HCT116 (cell line): Measurements from ENCODE around the gene CDKL1. TPM values are rescaled to one million over a fixed set of nuclear protein-coding genes. Genes with fewer than 3 reads are reported as not detected.

ENCODE experiments used
- ATAC-seq: fragments of 200-7000 bp; cut with Tn5 transposase; 2 replicates; pipeline ENCODE4 v1.9.1; 2020; ENCODE audit warnings: mild to moderate bottlenecking, moderate library complexity
- BruUV-seq: library from RNA; stranded (reverse); fragments of 400-500 nt; replicated peaks from 2 replicates; lab custom pipeline; 2021; lab: Mats Ljungman, UMichigan
- CTCF ChIA-PET: fragments of 300-600 bp; sonication (Branson Sonifier 250); formaldehyde crosslinking; loops from one replicate; lab custom pipeline; 2021; ENCODE audit warnings: antibody characterized with exemption; lab: Charles Lee
- POLR2A ChIA-PET: fragments of 300-600, 350-600 bp; sonication (Branson Sonifier 250); formaldehyde crosslinking; loops from one replicate; lab custom pipeline; 2021; ENCODE audit warnings: antibody characterized with exemption; lab: Charles Lee
- RAD21 ChIA-PET, 2 experiments: fragments of 300-600 bp; sonication (Branson Sonifier 250); formaldehyde crosslinking; loops; one replicate each; lab custom pipeline; 2023; ENCODE audit warnings: low total read pairs in 2 of 2; ENCODE audit not compliant: uncharacterized antibody in 2 of 2, unreplicated experiment in 2 of 2, low non-redundant PET in 1 of 2; lab: Charles Lee
- DNase-seq: peaks from one replicate; pipeline ENCODE4 v3.0.0-alpha.2; 2010; ENCODE audit warnings: low read depth, low spot score
- H2AFZ ChIP-seq: fragments of 200-600 bp; shearing (Covaris generic), sonication (generic); 2 replicates; pipeline ENCODE4 v1.6.1; 2017; ENCODE audit warnings: low read depth, mixed run types, mixed read lengths, antibody characterized with exemption, low read length; ENCODE audit not compliant: poor library complexity, severe bottlenecking
- H3K27ac ChIP-seq: 2 replicates; pipeline ENCODE4 v1.5.1; 2012; ENCODE audit warnings: low read depth, low read length
- H3K27me3 ChIP-seq: fragments of 200-600 bp; sonication (generic); 2 replicates; pipeline ENCODE4 v1.6.1; 2016; ENCODE audit warnings: mixed run types, low read length, mixed read lengths; ENCODE audit not compliant: insufficient read depth
- H3K36me3 ChIP-seq, 2 experiments: fragments of 200-500 bp in 1 of 2; fragments of 200-600 bp in 1 of 2; sonication (Bioruptor generic) in 1 of 2; sonication (generic) in 1 of 2; 2 replicates each; pipeline versions ENCODE4 v1.5.1 to v1.6.1; 2014 to 2016; ENCODE audit warnings: low read length in 2 of 2, inconsistent platforms in 1 of 2, mixed read lengths in 1 of 2, mixed run types in 1 of 2; ENCODE audit not compliant: insufficient read depth in 2 of 2, control insufficient read depth in 1 of 2
- H3K4me1 ChIP-seq, 2 experiments: fragments of 200-600 bp in 1 of 2; sonication (generic) in 1 of 2; 2 replicates each; pipeline versions ENCODE4 v1.5.1 to v1.6.1; 2012 to 2017; ENCODE audit warnings: low read length in 2 of 2, inconsistent platforms in 1 of 2, mild to moderate bottlenecking in 1 of 2, mixed read lengths in 1 of 2, mixed run types in 1 of 2, moderate library complexity in 1 of 2; ENCODE audit not compliant: insufficient read depth in 2 of 2, control insufficient read depth in 1 of 2
- H3K4me2 ChIP-seq: fragments of 200-600 bp; sonication (generic); 2 replicates; pipeline ENCODE4 v1.6.1; 2017; ENCODE audit warnings: mixed run types, low read length, mixed read lengths
- H3K4me3 ChIP-seq, 2 experiments: fragments of 200-600 bp in 1 of 2; sonication (generic) in 1 of 2; replicated peaks in 1 of 2; 2 replicates each; pipeline ENCODE4 v1.5.1; 2011 to 2016; ENCODE audit warnings: low read length in 2 of 2, control low read depth in 1 of 2, low read depth in 1 of 2, mild to moderate bottlenecking in 1 of 2, mixed read lengths in 1 of 2, mixed run types in 1 of 2
- H3K79me2 ChIP-seq: fragments of 200-600 bp; sonication (generic); 2 replicates; pipeline ENCODE4 v1.6.1; 2017; ENCODE audit warnings: mild to moderate bottlenecking, mixed run types, low read length, moderate library complexity, mixed read lengths; ENCODE audit not compliant: insufficient read depth
- H3K9ac ChIP-seq: fragments of 200-600 bp; sonication (generic); 2 replicates; pipeline ENCODE4 v1.6.1; 2016; ENCODE audit warnings: low read length, mixed read lengths
- H3K9me2 ChIP-seq: fragments of 200-600 bp; sonication (generic), shearing (Covaris generic); 2 replicates; pipeline ENCODE4 v1.6.1; 2017; ENCODE audit warnings: mixed run types, mild to moderate bottlenecking, moderate library complexity; ENCODE audit not compliant: insufficient read depth
- H3K9me3 ChIP-seq, 2 experiments: fragments of 200-500 bp in 1 of 2; fragments of 200-600 bp in 1 of 2; sonication (Bioruptor generic) in 1 of 2; sonication (generic) in 1 of 2; 2 replicates each; pipeline ENCODE4 v1.6.1; 2014 to 2017; ENCODE audit warnings: low read length in 2 of 2, mixed read lengths in 2 of 2, inconsistent platforms in 1 of 2, low read depth in 1 of 2, mild to moderate bottlenecking in 1 of 2, mixed run types in 1 of 2, moderate library complexity in 1 of 2; ENCODE audit not compliant: control insufficient read depth in 1 of 2, insufficient read depth in 1 of 2
- H4K20me1 ChIP-seq: fragments of 200-600 bp; sonication (generic), shearing (Covaris generic); 2 replicates; pipeline ENCODE4 v1.6.1; 2017; ENCODE audit warnings: mixed run types, mild to moderate bottlenecking, moderate library complexity; ENCODE audit not compliant: insufficient read depth
- ATF3 ChIP-seq: IDR thresholded peaks from 2 replicates; pipeline ENCODE4 v1.6.1; 2012
- EGR1 ChIP-seq: IDR thresholded peaks from 2 replicates; pipeline ENCODE4 v1.6.1; 2012; ENCODE audit warnings: low read depth
- POLR2A ChIP-seq: IDR thresholded peaks from 2 replicates; pipeline ENCODE4 v1.7.0; 2011; ENCODE audit warnings: borderline replicate concordance; ENCODE audit not compliant: insufficient read depth, insufficient read length; ENCODE audit errors: extremely low read depth
- REST ChIP-seq: IDR thresholded peaks from 2 replicates; pipeline ENCODE4 v1.6.1; 2012; ENCODE audit warnings: low read depth
- TCF7L2 ChIP-seq: IDR thresholded peaks from 2 replicates; pipeline ENCODE4 v1.7.0; 2011; ENCODE audit warnings: borderline replicate concordance, inconsistent platforms; ENCODE audit not compliant: insufficient read depth, insufficient read length; ENCODE audit errors: extremely low read depth
- intact Hi-C: fragments of 100-400 bp; cut with micrococcal nuclease; formaldehyde crosslinking; loops from 2 replicates; pipeline ENCODE4 v1.10.0; 2022
- total RNA-seq: library from RNA; stranded (reverse); gene quantifications from one replicate; pipeline ENCODE4 v1.2.1, GENCODE V29; 2021; ENCODE audit not compliant: unreplicated experiment

The CDKL1 gene
- total RNA-seq, 1 experiment from 2014 or later = 7.1 TPM

GRCh38 chr14:50344116-50344775, 52.4 kb downstream of the CDKL1 start:
- Histone ChIP-seq H3K79me2 (no peaks in the 10 kb centered on the region), H3K4me2 (no peak overlapping the region), H3K27ac (no peak overlapping the region), H3K36me3 (no peaks in the 10 kb centered on the region), H2AFZ (no peak overlapping the region), H3K9me2 (no peaks in the 10 kb centered on the region), H3K9ac (no peak overlapping the region)
- POLR2A ChIA-PET = no interaction called here
- RAD21 ChIA-PET = no interaction called here
- intact Hi-C loops = no loop called here
- DNase-seq (no peak), ATAC-seq (no peak)
- TF ChIP-seq POLR2A (no peak), ATF3 (no peak), EGR1 (no peak)
- TF ChIP-seq, all 23 proteins: peak for 0
- Histone ChIP-seq H3K27me3 (no peaks in the 10 kb centered on the region), H4K20me1 (no peaks in the 10 kb centered on the region), H3K9me3 (no peaks in the 10 kb centered on the region), H3K4me3 (no peak overlapping the region), H3K4me1 (peaks cover 0 to 10% of the 10 kb centered on the region in 2 experiments; a peak in 2 of 4 replicates)
- CTCF ChIA-PET = no interaction called here
- BruUV-seq = no TSS peak

DNA sequence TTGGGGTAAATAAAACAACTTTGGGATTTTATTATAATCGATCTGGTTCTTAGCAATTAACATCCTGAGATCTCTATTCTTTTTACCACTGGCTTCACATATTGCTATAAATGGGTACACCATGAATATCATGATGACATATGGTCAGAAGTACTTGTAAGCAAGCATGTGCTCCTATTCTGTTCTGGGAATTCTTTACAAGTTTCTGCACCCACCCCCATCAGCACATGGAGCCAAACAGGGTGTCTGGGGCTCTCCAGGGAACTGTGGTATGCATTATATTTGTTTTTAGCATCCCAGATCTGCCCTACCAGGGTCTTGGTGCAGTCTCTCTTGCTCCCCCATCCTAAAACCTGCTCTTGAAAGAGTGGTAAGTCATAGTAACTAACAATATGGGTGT, 53.2 kb downstream of the CDKL1 start:
- no peak overlapping the region for H3K4me3 ChIP-seq
- BruUV-seq = no TSS peak
- no peak overlapping the region for H2AFZ ChIP-seq
- no peak for ATAC-seq
- intact Hi-C loops = no loop called here
- ChIA-PET POLR2A (no interaction called here), RAD21 (no interaction called here), CTCF (no interaction called here)
- H3K27ac ChIP-seq = no peak overlapping the region
- no peak overlapping the region for H3K4me2 ChIP-seq
- H4K20me1 ChIP-seq = no peaks in the 10 kb centered on the region
- DNase-seq = no peak
- peaks cover 0 to 10% of the 10 kb centered on the region in 2 experiments; a peak in 2 of 4 replicates for H3K4me1 ChIP-seq
- H3K36me3 ChIP-seq = no peaks in the 10 kb centered on the region
- no peaks in the 10 kb centered on the region for H3K79me2 ChIP-seq
- no peaks in the 10 kb centered on the region for H3K9me3 ChIP-seq
- no peaks in the 10 kb centered on the region for H3K27me3 ChIP-seq
- TF ChIP-seq TCF7L2 (no peak), REST (no peak)
- TF ChIP-seq, all 23 proteins: peak for 0
- Histone ChIP-seq H3K9me2 (no peaks in the 10 kb centered on the region), H3K9ac (no peak overlapping the region)
